ACHN (cell line): ENCODE data around the gene KRAS.
"Not testable (repeated sequence)": the region's sequence is repeated elsewhere in the genome, so short reads cannot be mapped to it uniquely, and the experiment has no call there.

Experiments
- DNase-seq: peaks from one replicate; pipeline ENCODE4 v3.0.0-alpha.2; 2015
- in situ Hi-C: cut with HindIII; loops from 2 replicates; pipeline ENCODE4 v1.10.0; 2017; ENCODE audit warnings: low sequenced_read_pairs, low pct_ligation_motif_present, low pct_unique_long_range_greater_than_20kb

The KRAS gene

GRCh38 chr12:25250744-25251730 lies at the start of gene KRAS:
Gene KRAS, minus strand, starts transcription at chr12:25250929.
- DNase-seq: peak; percentile 100
- in situ Hi-C loops: no loop called here

GRCh38 chr12:25296381-25296780 lies 45.7 kb upstream of the KRAS start:
- in situ Hi-C loops: no loop called here

GRCh38 chr12:25295361-25295760 lies 44.6 kb upstream of the KRAS start:
- in situ Hi-C loops: no loop called here
- DNase-seq: no peak

More at GRCh38 chr12:25296381-25296780, 45.7 kb upstream of the KRAS start:
- no peak for DNase-seq

GRCh38 chr12:25293653-25294052 lies 42.9 kb upstream of the KRAS start:
- in situ Hi-C loops: no loop called here
- no peak for DNase-seq

GRCh38 chr12:25292810-25293221 lies 42.1 kb upstream of the KRAS start:
- in situ Hi-C loops, DNase-seq: not testable (repeated sequence)

- in situ Hi-C loops: no loop called here
- DNase-seq: no peak
Observed at GRCh38 chr12:25287610-25288009, 36.9 kb upstream of the KRAS start.

GRCh38 chr12:25286837-25287236 lies 36.1 kb upstream of the KRAS start:
- in situ Hi-C loops: no loop called here
- no peak for DNase-seq

- DNase-seq: no peak
- in situ Hi-C loops: no loop called here
Observed at GRCh38 chr12:25284024-25284423, 33.3 kb upstream of the KRAS start.

- no peak for DNase-seq
- in situ Hi-C loops: no loop called here
Observed at GRCh38 chr12:25283006-25283405, 32.3 kb upstream of the KRAS start.

GRCh38 chr12:25280082-25280481 lies 29.4 kb upstream of the KRAS start:
- in situ Hi-C loops: no loop called here
- no peak for DNase-seq

- DNase-seq: no peak
- in situ Hi-C loops: no loop called here
Observed at GRCh38 chr12:25278269-25278668, 27.5 kb upstream of the KRAS start.

- peak; percentile 88 for DNase-seq
- in situ Hi-C loops: no loop called here
Observed at GRCh38 chr12:25276199-25276937, 25.6 kb upstream of the KRAS start.

- no peak for DNase-seq
- in situ Hi-C loops: no loop called here
Observed at GRCh38 chr12:25271486-25272098, 20.9 kb upstream of the KRAS start.

- no peak for DNase-seq
- in situ Hi-C loops: no loop called here
Observed at GRCh38 chr12:25269701-25270100, 19.0 kb upstream of the KRAS start.

- DNase-seq: no peak
- in situ Hi-C loops: no loop called here
Observed at GRCh38 chr12:25266497-25266896, 15.8 kb upstream of the KRAS start.

GRCh38 chr12:25264862-25265261 lies 14.1 kb upstream of the KRAS start:
- in situ Hi-C loops: no loop called here
- DNase-seq: no peak

- DNase-seq: no peak
- in situ Hi-C loops: no loop called here
Observed at GRCh38 chr12:25264114-25264513, 13.4 kb upstream of the KRAS start.

GRCh38 chr12:25263594-25263993 lies 12.9 kb upstream of the KRAS start:
- in situ Hi-C loops: no loop called here
- DNase-seq: no peak

- in situ Hi-C loops: no loop called here
- no peak for DNase-seq
Observed at GRCh38 chr12:25262389-25263074, 11.8 kb upstream of the KRAS start.
